ENCODE results near the gene SCUBE1.

GRCh38 chr22:43320943-43321900 is 21.9 kb downstream of the SCUBE1 start:
- TF ChIP-seq EZH2 (IDR thresholded peaks at IDR 0.05; ENCODE audit: insufficient read depth, poor library complexity, severe bottlenecking) (no peak), EZH2phosphoT487 (IDR thresholded peaks at IDR 0.05; ENCODE audit: insufficient read depth, low read depth) (no peak)

Measured in GM23248 (cell line).